OCI-LY7 (cell line): ENCODE results near the gene SIGLEC7. TPM values are rescaled to one million over a fixed set of nuclear protein-coding genes. Genes with fewer than 3 reads are reported as not detected.

ENCODE experiments used
- BruUV-seq: library from RNA; stranded (reverse); fragments of 400-500 nt; replicated peaks from 2 replicates; lab custom pipeline; 2021; lab: Mats Ljungman, UMichigan
- CTCF ChIA-PET: fragments of 300-600 bp; sonication (Branson Sonifier 250); formaldehyde crosslinking; loops from one replicate; lab custom pipeline; 2022; ENCODE audit warnings: antibody characterized with exemption; ENCODE audit not compliant: unreplicated experiment; lab: Charles Lee
- POLR2A ChIA-PET: fragments of 300-600 bp; sonication (Branson Sonifier 250); formaldehyde crosslinking; loops from one replicate; lab custom pipeline; 2022; ENCODE audit warnings: antibody characterized with exemption; lab: Charles Lee
- DNase-seq: peaks from one replicate; pipeline ENCODE4 v3.0.0-alpha.2; 2015; ENCODE audit warnings: low spot score
- H2AFZ ChIP-seq: fragments of 200-600 bp; sonication (generic), shearing (Covaris generic); 2 replicates; pipeline ENCODE4 v1.6.1; 2014; ENCODE audit warnings: mild to moderate bottlenecking, antibody characterized with exemption, low read length, moderate library complexity
- H3K27ac ChIP-seq: fragments of 200-600 bp; sonication (generic); 2 replicates; pipeline ENCODE4 v1.5.1; 2014; ENCODE audit warnings: mixed run types, low read depth, mild to moderate bottlenecking, moderate library complexity, low read length, inconsistent platforms; ENCODE audit not compliant: poor library complexity, severe bottlenecking
- H3K36me3 ChIP-seq: fragments of 200-600 bp; sonication (generic); 2 replicates; pipeline ENCODE4 v1.6.1; 2014; ENCODE audit warnings: mild to moderate bottlenecking, antibody characterized with exemption, low read length, moderate library complexity, mixed read lengths; ENCODE audit not compliant: insufficient read depth
- H3K4me1 ChIP-seq: fragments of 200-600 bp; sonication (generic); 2 replicates; pipeline ENCODE4 v1.5.1; 2014; ENCODE audit warnings: mild to moderate bottlenecking, low read length; ENCODE audit not compliant: insufficient read depth, poor library complexity, severe bottlenecking
- H3K4me2 ChIP-seq: fragments of 200-600 bp; sonication (generic); 2 replicates; pipeline ENCODE4 v1.6.1; 2014; ENCODE audit warnings: mild to moderate bottlenecking, low read length
- H3K4me3 ChIP-seq: fragments of 200-600 bp; sonication (generic); 2 replicates; pipeline ENCODE4 v1.5.1; 2014; ENCODE audit warnings: mild to moderate bottlenecking, low read depth, low read length; ENCODE audit not compliant: poor library complexity, severe bottlenecking
- H3K79me2 ChIP-seq: fragments of 200-600 bp; sonication (generic); 2 replicates; pipeline ENCODE4 v1.6.1; 2016; ENCODE audit warnings: low read depth, mild to moderate bottlenecking, low read length, moderate library complexity, mixed read lengths; ENCODE audit not compliant: insufficient read depth
- H3K9me2 ChIP-seq: fragments of 200-600 bp; sonication (generic); 2 replicates; pipeline ENCODE4 v1.6.1; 2016; ENCODE audit warnings: mild to moderate bottlenecking, low read length, mixed read lengths; ENCODE audit not compliant: insufficient read depth
- H3K9me3 ChIP-seq: fragments of 200-600 bp; sonication (generic); 2 replicates; pipeline ENCODE4 v1.6.1; 2014; ENCODE audit warnings: mild to moderate bottlenecking, mixed run types, low read length, mixed read lengths
- H4K20me1 ChIP-seq: fragments of 200-600 bp; sonication (generic); 2 replicates; pipeline ENCODE4 v1.6.1; 2014; ENCODE audit warnings: mild to moderate bottlenecking, antibody characterized with exemption, low read length, moderate library complexity, mixed read lengths; ENCODE audit not compliant: insufficient read depth
- CTCF ChIP-seq: fragments of 200-600 bp; sonication (generic); conservative IDR thresholded peaks from 2 replicates; pipeline ENCODE4 v1.5.1; 2014; ENCODE audit warnings: mild to moderate bottlenecking, antibody characterized with exemption, low read length, moderate library complexity, mixed read lengths
- EZH2phosphoT487 ChIP-seq: fragments of 200-600 bp; sonication (generic); IDR thresholded peaks from 2 replicates; pipeline ENCODE4 v1.6.1; 2018; ENCODE audit warnings: low read depth, borderline replicate concordance, mild to moderate bottlenecking, mixed run types, antibody characterized with exemption, low read length, moderate library complexity, mixed read lengths
- intact Hi-C: fragments of 100-400 bp; cut with micrococcal nuclease; formaldehyde crosslinking; loops from one replicate; pipeline ENCODE4 v1.10.0; 2022; ENCODE audit not compliant: unreplicated experiment
- total RNA-seq, 2 experiments: library from RNA; depleted of rRNA in 1 of 2; stranded (reverse); fragments of >200 nt in 1 of 2; shearing (Covaris generic) in 1 of 2; gene quantifications; 2 replicates each; pipeline ENCODE4 v1.2.3, GENCODE V29; 2014 to 2022

SIGLEC7 gene
- total RNA-seq, 2 experiments from 2014 or later = not detected

- Histone ChIP-seq H3K4me2 (no peak overlapping the region), H2AFZ (no peak overlapping the region), H3K79me2 (peaks cover 14% of the 10 kb centered on the region; the same call in 1 of the 2 replicates), H3K27ac (no peak overlapping the region), H4K20me1 (no peaks in the 10 kb centered on the region), H3K36me3 (no peaks in the 10 kb centered on the region), H3K4me3 (no peak overlapping the region), H3K9me3 (no peaks in the 10 kb centered on the region), H3K9me2 (no peaks in the 10 kb centered on the region), H3K4me1 (peaks cover 14% of the 10 kb centered on the region)
- CTCF ChIA-PET = no interaction called here
- no peak for DNase-seq
- TF ChIP-seq EZH2phosphoT487 (no peak), CTCF (no peak)
- BruUV-seq = no TSS peak
- POLR2A ChIA-PET = no interaction called here
- intact Hi-C loops = no loop called here
These were observed 31.5 kb upstream of the SIGLEC7 start for GRCh38 chr19:51110666-51110971.

DNA sequence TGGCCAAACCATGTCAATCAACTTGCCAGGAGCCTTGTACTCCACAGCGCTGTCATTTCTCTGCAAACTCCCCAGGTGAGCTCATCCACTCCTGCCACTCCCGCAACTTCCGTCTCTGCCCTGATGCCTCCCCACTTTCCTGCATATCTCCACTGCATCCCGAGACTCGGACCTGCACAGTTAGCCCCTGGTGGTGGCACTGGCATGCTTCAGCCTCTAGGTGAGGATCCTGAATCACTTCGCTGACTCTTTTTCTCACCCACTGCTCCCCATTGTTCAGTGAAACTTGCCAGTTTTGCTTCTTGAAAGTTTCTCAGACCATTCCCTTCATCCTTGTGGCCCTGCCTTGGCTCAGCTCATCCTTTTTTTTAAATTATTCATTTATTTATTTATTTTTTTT lies 30.5 kb upstream of the SIGLEC7 start:
- Histone ChIP-seq H3K79me2 (peaks cover 14% of the 10 kb centered on the region; the same call in 1 of the 2 replicates), H3K9me2 (no peaks in the 10 kb centered on the region), H3K9me3 (no peaks in the 10 kb centered on the region), H3K36me3 (no peaks in the 10 kb centered on the region), H2AFZ (no peak overlapping the region), H4K20me1 (no peaks in the 10 kb centered on the region), H3K27ac (no peak overlapping the region), H3K4me3 (no peak overlapping the region), H3K4me2 (no peak overlapping the region), H3K4me1 (peaks cover 14% of the 10 kb centered on the region)
- CTCF ChIA-PET = no interaction called here
- POLR2A ChIA-PET = no interaction called here
- no TSS peak for BruUV-seq
- peak; percentile 42; the same call in 1 of the 2 replicates for TF ChIP-seq CTCF
- TF ChIP-seq EZH2phosphoT487 = no peak
- intact Hi-C loops = no loop called here
- no peak for DNase-seq

- POLR2A ChIA-PET = no interaction called here
- Histone ChIP-seq H3K9me2 (no peaks in the 10 kb centered on the region), H3K9me3 (no peaks in the 10 kb centered on the region), H3K36me3 (no peaks in the 10 kb centered on the region), H3K4me1 (no peaks in the 10 kb centered on the region), H3K27ac (no peak overlapping the region), H3K4me3 (no peak overlapping the region), H2AFZ (no peak overlapping the region), H3K79me2 (no peaks in the 10 kb centered on the region), H4K20me1 (no peaks in the 10 kb centered on the region), H3K4me2 (no peak overlapping the region)
- CTCF ChIA-PET = no interaction called here
- no peak for TF ChIP-seq EZH2phosphoT487
- DNase-seq = no peak
- no TSS peak for BruUV-seq
- intact Hi-C loops = no loop called here
These were observed 27.9 kb upstream of the SIGLEC7 start for GRCh38 chr19:51114087-51114729.
